GM23338 (cell line): ENCODE measurements around the gene FBXO17. TPM values are rescaled to one million over a fixed set of nuclear protein-coding genes. Genes with fewer than 3 reads are reported as not detected.
"Not testable (repeated sequence)": the region's sequence is repeated elsewhere in the genome, so short reads cannot be mapped to it uniquely, and the experiment has no call there.

Experiments
- ATAC-seq: fragments of 200-7000 bp; cut with Tn5 transposase; 3 replicates; pipeline ENCODE4 v1.9.1; 2020
- DNase-seq: peaks from one replicate; pipeline ENCODE4 v3.0.0-alpha.2; 2015; ENCODE audit warnings: low spot score
- H2AFZ ChIP-seq: fragments of 200-600 bp; sonication (generic); 2 replicates; pipeline ENCODE4 v1.8.0; 2016; ENCODE audit warnings: antibody characterized with exemption, mild to moderate bottlenecking, moderate library complexity
- H3F3A ChIP-seq: fragments of 200-600 bp; sonication (generic); replicated peaks from 2 replicates; pipeline ENCODE4 v1.8.0; 2017; ENCODE audit warnings: antibody characterized with exemption, mixed run types, low read depth
- H3K27ac ChIP-seq: fragments of 200-600 bp; sonication (generic); 2 replicates; pipeline ENCODE4 v1.6.1; 2016; ENCODE audit warnings: low read depth
- H3K27me3 ChIP-seq: fragments of 200-600 bp; sonication (generic); 2 replicates; pipeline ENCODE4 v1.8.0; 2016; ENCODE audit warnings: mild to moderate bottlenecking, mixed run types, moderate library complexity; ENCODE audit not compliant: insufficient read depth
- H3K36me3 ChIP-seq: fragments of 200-600 bp; sonication (generic); 2 replicates; pipeline ENCODE4 v1.8.0; 2016; ENCODE audit warnings: mild to moderate bottlenecking; ENCODE audit not compliant: insufficient read depth
- H3K4me1 ChIP-seq: fragments of 200-600 bp; sonication (generic); 2 replicates; pipeline ENCODE4 v1.8.0; 2016; ENCODE audit warnings: mild to moderate bottlenecking, moderate library complexity; ENCODE audit not compliant: insufficient read depth
- H3K4me2 ChIP-seq: fragments of 200-600 bp; sonication (generic); 2 replicates; pipeline ENCODE4 v1.7.1; 2017; ENCODE audit warnings: mixed run types
- H3K4me3 ChIP-seq: fragments of 200-600 bp; sonication (generic); 2 replicates; pipeline ENCODE4 v1.6.1; 2016; ENCODE audit warnings: mixed run types
- H3K79me2 ChIP-seq: fragments of 200-600 bp; sonication (generic); replicated peaks from 2 replicates; pipeline ENCODE4 v1.8.0; 2017; ENCODE audit warnings: mild to moderate bottlenecking; ENCODE audit not compliant: insufficient read depth
- H3K9me2 ChIP-seq: fragments of 200-600 bp; sonication (generic); 2 replicates; pipeline ENCODE4 v1.8.0; 2017; ENCODE audit not compliant: insufficient read depth
- H4K20me1 ChIP-seq: fragments of 200-600 bp; sonication (generic); replicated peaks from 2 replicates; pipeline ENCODE4 v1.8.0; 2017; ENCODE audit warnings: mild to moderate bottlenecking; ENCODE audit not compliant: insufficient read depth
- H3K27ac Mint-ChIP-seq: 2 replicates; pipeline ENCODE4 v1.8.0; 2020; ENCODE audit warnings: inconsistent platforms, mild to moderate bottlenecking, moderate library complexity, mixed read lengths
- H3K27me3 Mint-ChIP-seq: 3 replicates; pipeline ENCODE4 v1.8.0; 2022; ENCODE audit warnings: low read depth, mild to moderate bottlenecking, moderate library complexity, mixed read lengths, inconsistent platforms; ENCODE audit not compliant: insufficient read depth, poor library complexity
- H3K36me3 Mint-ChIP-seq: 3 replicates; pipeline ENCODE4 v1.8.0; 2021; ENCODE audit warnings: low read depth, mild to moderate bottlenecking, inconsistent platforms, moderate library complexity, mixed read lengths
- H3K4me1 Mint-ChIP-seq: 3 replicates; pipeline ENCODE4 v1.8.0; 2020; ENCODE audit warnings: mild to moderate bottlenecking, inconsistent platforms, mixed read lengths
- H3K4me3 Mint-ChIP-seq: 3 replicates; pipeline ENCODE4 v1.8.0; 2021; ENCODE audit warnings: moderate library complexity, mild to moderate bottlenecking, inconsistent platforms, mixed read lengths
- H3K9me3 Mint-ChIP-seq: 3 replicates; pipeline ENCODE4 v1.8.0; 2020; ENCODE audit warnings: moderate library complexity, mild to moderate bottlenecking, inconsistent platforms, mixed read lengths
- CREB1 ChIP-seq: fragments of 250-450 bp; sonication (Bioruptor Pico); IDR thresholded peaks from 2 replicates; pipeline ENCODE4 v1.5.0; 2020; ENCODE audit warnings: low read depth, mild to moderate bottlenecking, moderate library complexity
- EZH2phosphoT487 ChIP-seq: fragments of 200-600 bp; sonication (generic); IDR thresholded peaks from one replicate; pipeline ENCODE4 v1.8.1; 2018; ENCODE audit warnings: antibody characterized with exemption; ENCODE audit not compliant: unreplicated experiment
- JUNB ChIP-seq: IDR thresholded peaks from one replicate; pipeline ENCODE4 v1.6.1; 2016; ENCODE audit warnings: antibody characterized with exemption; ENCODE audit not compliant: unreplicated experiment
- STAT1 ChIP-seq: IDR thresholded peaks from one replicate; pipeline ENCODE4 v1.6.1; 2016; ENCODE audit warnings: antibody characterized with exemption; ENCODE audit not compliant: unreplicated experiment
- ZNF114 ChIP-seq: fragments of 250-450 bp; sonication (Bioruptor Pico); IDR thresholded peaks from 2 replicates; pipeline ENCODE4 v1.5.0; 2020; ENCODE audit warnings: mild to moderate bottlenecking, moderate library complexity
- polyA plus RNA-seq: library from polyadenylated mRNA; unstranded; fragments of >200 nt; fragmentation: Nextera tagmentation; extraction: Ambion mirVana; gene quantifications from 2 replicates; pipeline ENCODE4 v1.2.1, GENCODE V29; 2016
- total RNA-seq: library from RNA; depleted of rRNA; stranded (reverse); fragments of >200 nt; shearing (Covaris generic); gene quantifications from 2 replicates; pipeline ENCODE4 v1.2.3, GENCODE V29; 2014
- TF ChIP-seq, protein P1 (sequence below): fragments of 250-450 bp; sonication (Bioruptor Pico); IDR thresholded peaks from 2 replicates; pipeline ENCODE4 v1.5.0; 2020; ENCODE audit warnings: mild to moderate bottlenecking, moderate library complexity
- TF ChIP-seq, protein P2 (sequence below), 2 experiments: fragments of 200-600 bp in 1 of 2; sonication (generic) in 1 of 2; conservative IDR thresholded peaks; 2 replicates each; pipeline versions ENCODE4 v1.5.1 to v1.6.1; 2016 to 2017; ENCODE audit warnings: antibody characterized with exemption in 2 of 2, low read depth in 2 of 2, mild to moderate bottlenecking in 2 of 2, moderate library complexity in 1 of 2
- TF ChIP-seq, protein P3 (sequence below): IDR thresholded peaks from 2 replicates; pipeline ENCODE4 v1.6.1; 2016; ENCODE audit warnings: antibody characterized with exemption

FBXO17 gene
- total and polyA plus RNA-seq, 2 experiments from 2014 or later: 17.2 to 29.0 TPM

DNA sequence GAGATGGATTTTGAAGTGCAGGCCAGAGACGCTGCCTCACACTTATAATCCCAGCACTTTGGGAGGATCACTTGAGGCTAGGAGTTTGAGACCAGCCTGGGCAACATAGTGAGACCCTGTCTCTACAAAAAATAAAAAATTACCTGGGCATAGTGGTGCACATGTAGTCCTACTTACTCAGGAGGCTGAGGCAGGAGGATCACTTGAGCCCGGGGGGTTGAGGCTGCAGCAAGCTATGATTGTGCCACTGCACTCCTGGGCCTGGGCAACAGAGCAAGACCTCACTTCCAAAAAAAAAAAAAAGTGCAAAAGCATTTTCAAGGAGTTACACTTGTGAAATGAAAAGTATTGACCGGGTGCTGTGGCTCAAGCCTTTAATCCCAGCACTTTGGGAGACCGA lies 27.6 kb upstream of the FBXO17 start (continued):
- TF ChIP-seq, protein P1, sequence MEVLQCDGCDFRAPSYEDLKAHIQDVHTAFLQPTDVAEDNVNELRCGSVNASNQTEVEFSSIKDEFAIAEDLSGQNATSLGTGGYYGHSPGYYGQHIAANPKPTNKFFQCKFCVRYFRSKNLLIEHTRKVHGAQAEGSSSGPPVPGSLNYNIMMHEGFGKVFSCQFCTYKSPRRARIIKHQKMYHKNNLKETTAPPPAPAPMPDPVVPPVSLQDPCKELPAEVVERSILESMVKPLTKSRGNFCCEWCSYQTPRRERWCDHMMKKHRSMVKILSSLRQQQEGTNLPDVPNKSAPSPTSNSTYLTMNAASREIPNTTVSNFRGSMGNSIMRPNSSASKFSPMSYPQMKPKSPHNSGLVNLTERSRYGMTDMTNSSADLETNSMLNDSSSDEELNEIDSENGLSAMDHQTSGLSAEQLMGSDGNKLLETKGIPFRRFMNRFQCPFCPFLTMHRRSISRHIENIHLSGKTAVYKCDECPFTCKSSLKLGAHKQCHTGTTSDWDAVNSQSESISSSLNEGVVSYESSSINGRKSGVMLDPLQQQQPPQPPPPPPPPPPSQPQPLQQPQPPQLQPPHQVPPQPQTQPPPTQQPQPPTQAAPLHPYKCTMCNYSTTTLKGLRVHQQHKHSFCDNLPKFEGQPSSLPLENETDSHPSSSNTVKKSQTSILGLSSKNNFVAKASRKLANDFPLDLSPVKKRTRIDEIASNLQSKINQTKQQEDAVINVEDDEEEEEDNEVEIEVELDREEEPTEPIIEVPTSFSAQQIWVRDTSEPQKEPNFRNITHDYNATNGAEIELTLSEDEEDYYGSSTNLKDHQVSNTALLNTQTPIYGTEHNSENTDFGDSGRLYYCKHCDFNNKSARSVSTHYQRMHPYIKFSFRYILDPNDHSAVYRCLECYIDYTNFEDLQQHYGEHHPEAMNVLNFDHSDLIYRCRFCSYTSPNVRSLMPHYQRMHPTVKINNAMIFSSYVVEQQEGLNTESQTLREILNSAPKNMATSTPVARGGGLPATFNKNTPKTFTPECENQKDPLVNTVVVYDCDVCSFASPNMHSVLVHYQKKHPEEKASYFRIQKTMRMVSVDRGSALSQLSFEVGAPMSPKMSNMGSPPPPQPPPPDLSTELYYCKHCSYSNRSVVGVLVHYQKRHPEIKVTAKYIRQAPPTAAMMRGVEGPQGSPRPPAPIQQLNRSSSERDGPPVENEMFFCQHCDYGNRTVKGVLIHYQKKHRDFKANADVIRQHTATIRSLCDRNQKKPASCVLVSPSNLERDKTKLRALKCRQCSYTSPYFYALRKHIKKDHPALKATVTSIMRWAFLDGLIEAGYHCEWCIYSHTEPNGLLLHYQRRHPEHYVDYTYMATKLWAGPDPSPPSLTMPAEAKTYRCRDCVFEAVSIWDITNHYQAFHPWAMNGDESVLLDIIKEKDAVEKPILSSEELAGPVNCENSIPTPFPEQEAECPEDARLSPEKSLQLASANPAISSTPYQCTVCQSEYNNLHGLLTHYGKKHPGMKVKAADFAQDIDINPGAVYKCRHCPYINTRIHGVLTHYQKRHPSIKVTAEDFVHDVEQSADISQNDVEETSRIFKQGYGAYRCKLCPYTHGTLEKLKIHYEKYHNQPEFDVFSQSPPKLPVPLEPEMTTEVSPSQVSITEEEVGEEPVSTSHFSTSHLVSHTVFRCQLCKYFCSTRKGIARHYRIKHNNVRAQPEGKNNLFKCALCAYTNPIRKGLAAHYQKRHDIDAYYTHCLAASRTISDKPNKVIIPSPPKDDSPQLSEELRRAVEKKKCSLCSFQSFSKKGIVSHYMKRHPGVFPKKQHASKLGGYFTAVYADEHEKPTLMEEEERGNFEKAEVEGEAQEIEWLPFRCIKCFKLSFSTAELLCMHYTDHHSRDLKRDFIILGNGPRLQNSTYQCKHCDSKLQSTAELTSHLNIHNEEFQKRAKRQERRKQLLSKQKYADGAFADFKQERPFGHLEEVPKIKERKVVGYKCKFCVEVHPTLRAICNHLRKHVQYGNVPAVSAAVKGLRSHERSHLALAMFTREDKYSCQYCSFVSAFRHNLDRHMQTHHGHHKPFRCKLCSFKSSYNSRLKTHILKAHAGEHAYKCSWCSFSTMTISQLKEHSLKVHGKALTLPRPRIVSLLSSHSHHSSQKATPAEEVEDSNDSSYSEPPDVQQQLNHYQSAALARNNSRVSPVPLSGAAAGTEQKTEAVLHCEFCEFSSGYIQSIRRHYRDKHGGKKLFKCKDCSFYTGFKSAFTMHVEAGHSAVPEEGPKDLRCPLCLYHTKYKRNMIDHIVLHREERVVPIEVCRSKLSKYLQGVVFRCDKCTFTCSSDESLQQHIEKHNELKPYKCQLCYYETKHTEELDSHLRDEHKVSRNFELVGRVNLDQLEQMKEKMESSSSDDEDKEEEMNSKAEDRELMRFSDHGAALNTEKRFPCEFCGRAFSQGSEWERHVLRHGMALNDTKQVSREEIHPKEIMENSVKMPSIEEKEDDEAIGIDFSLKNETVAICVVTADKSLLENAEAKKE (CRISPR knock-in tag): no peak
- TF ChIP-seq, protein P2, sequence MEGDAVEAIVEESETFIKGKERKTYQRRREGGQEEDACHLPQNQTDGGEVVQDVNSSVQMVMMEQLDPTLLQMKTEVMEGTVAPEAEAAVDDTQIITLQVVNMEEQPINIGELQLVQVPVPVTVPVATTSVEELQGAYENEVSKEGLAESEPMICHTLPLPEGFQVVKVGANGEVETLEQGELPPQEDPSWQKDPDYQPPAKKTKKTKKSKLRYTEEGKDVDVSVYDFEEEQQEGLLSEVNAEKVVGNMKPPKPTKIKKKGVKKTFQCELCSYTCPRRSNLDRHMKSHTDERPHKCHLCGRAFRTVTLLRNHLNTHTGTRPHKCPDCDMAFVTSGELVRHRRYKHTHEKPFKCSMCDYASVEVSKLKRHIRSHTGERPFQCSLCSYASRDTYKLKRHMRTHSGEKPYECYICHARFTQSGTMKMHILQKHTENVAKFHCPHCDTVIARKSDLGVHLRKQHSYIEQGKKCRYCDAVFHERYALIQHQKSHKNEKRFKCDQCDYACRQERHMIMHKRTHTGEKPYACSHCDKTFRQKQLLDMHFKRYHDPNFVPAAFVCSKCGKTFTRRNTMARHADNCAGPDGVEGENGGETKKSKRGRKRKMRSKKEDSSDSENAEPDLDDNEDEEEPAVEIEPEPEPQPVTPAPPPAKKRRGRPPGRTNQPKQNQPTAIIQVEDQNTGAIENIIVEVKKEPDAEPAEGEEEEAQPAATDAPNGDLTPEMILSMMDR (conservative IDR thresholded peaks at IDR 0.05; ENCODE audit: low read depth in 2 of 2): no peak
- no peak for TF ChIP-seq STAT1
- no peak for TF ChIP-seq ZNF114 (CRISPR knock-in tag)
- TF ChIP-seq EZH2phosphoT487: no peak

DNA sequence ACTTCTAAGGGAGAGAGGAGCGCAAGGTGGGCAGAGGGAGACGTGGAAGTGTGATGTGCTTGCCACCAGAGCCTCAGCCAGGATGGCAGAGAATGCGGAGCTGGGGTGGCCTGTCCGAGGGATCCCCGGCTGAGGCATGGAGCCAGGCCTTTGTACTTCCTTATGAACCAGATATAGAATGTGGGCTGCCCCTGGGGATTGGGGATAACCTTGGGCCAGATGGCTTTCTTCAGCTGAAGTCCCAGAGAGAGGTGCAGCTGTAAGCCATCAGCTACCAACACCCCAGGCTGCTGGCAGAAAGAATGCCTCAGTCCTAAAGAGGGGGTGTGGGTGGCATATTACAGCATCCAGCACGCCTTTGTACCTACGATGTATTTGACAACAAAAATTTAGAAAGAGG lies 25.5 kb upstream of the FBXO17 start:
- H3K4me2 ChIP-seq: no peak overlapping the region
- Mint-ChIP-seq H3K4me3 (no peak overlapping the region), H3K27me3 (peaks cover 3% of the 10 kb centered on the region), H3K36me3 (no peaks in the 10 kb centered on the region), H3K27ac (no peak overlapping the region), H3K9me3 (no peaks in the 10 kb centered on the region), H3K4me1 (no peaks in the 10 kb centered on the region)
- H3K9me2 ChIP-seq: no peaks in the 10 kb centered on the region
- DNase-seq (no peak), ATAC-seq (no peak)
- no peaks in the 10 kb centered on the region for H3K27me3 ChIP-seq
- no peaks in the 10 kb centered on the region for H3K36me3 ChIP-seq
- no peaks in the 10 kb centered on the region for H4K20me1 ChIP-seq
- no peak overlapping the region for H3K27ac ChIP-seq
- H2AFZ ChIP-seq: no peak overlapping the region
- H3K4me1 ChIP-seq: no peaks in the 10 kb centered on the region
- H3K79me2 ChIP-seq: no peaks in the 10 kb centered on the region
- H3F3A ChIP-seq: no peaks in the 10 kb centered on the region
- H3K4me3 ChIP-seq: no peak overlapping the region
- TF ChIP-seq CREB1 (CRISPR knock-in tag): no peak
- no peak for TF ChIP-seq JUNB
- TF ChIP-seq, protein P3, sequence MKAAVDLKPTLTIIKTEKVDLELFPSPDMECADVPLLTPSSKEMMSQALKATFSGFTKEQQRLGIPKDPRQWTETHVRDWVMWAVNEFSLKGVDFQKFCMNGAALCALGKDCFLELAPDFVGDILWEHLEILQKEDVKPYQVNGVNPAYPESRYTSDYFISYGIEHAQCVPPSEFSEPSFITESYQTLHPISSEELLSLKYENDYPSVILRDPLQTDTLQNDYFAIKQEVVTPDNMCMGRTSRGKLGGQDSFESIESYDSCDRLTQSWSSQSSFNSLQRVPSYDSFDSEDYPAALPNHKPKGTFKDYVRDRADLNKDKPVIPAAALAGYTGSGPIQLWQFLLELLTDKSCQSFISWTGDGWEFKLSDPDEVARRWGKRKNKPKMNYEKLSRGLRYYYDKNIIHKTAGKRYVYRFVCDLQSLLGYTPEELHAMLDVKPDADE: no peak
- TF ChIP-seq STAT1: no peak

DNA sequence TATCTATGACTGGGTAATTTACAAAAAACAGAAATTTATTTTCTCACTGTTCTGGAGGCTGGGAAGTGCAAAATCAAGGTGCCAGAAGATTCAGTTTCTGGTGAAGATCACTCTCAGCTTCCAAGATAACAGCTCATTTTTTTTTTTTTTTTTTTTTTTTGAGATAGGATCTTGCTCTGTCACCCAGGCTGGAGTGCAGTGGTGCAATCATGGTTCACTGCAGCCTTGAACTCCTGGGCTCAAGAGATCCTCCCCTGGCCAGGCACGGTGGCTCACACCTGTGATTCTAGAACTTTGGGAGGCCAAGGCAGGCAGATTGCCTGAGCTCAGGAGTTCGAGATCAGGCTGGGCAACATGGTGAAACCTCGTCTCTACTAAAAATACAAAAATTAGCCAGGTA lies 22.0 kb upstream of the FBXO17 start:
- H3K4me2 ChIP-seq, H3K4me3 ChIP-seq, H3K9me2 ChIP-seq, H3K27ac ChIP-seq, H3K27ac Mint-ChIP-seq, H3K27me3 Mint-ChIP-seq, H3K79me2 ChIP-seq, H3K4me3 Mint-ChIP-seq, H3K36me3 ChIP-seq, H3K4me1 Mint-ChIP-seq, H2AFZ ChIP-seq, H3K4me1 ChIP-seq, H3K27me3 ChIP-seq, H3F3A ChIP-seq, H3K36me3 Mint-ChIP-seq, DNase-seq, H3K9me3 Mint-ChIP-seq, H4K20me1 ChIP-seq, ATAC-seq: not testable (repeated sequence)
